Measurements from ENCODE around the gene TXNL4B.

Gene TXNL4B

DNA sequence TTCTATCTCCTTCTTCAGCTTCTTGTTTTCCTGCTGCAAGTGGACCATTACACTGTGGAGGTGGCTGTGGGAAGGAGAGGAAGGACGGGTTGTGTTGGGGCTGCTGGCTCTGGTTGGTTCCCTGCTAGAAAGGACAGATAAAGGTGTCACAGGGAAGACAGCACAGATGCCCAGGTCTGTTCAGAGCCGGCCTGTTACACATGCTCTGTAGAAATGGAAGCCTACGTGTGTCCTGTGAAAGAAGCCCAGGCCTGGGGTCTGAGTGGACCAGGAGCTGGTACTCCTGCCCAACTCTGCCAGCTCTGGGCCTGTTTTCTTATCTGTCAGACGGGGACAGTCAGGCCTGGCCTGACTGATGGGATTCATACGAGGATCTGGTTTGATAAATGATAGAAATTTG is 26.6 kb upstream of the TXNL4B start:
- in situ Hi-C loops (cut with HindIII; ENCODE audit: low pct_ligation_motif_present, low pct_unique_long_range_greater_than_20kb, low sequenced_read_pairs), result no loop called here

GRCh38 chr16:72113616-72113945 is 20.2 kb upstream of the TXNL4B start:
- DNase-seq, result no peak
- in situ Hi-C loops (cut with HindIII; ENCODE audit: low pct_ligation_motif_present, low pct_unique_long_range_greater_than_20kb, low sequenced_read_pairs), result no loop called here

More for the DNA sequence above, 26.6 kb upstream of the TXNL4B start:
- no peak for DNase-seq

DNA sequence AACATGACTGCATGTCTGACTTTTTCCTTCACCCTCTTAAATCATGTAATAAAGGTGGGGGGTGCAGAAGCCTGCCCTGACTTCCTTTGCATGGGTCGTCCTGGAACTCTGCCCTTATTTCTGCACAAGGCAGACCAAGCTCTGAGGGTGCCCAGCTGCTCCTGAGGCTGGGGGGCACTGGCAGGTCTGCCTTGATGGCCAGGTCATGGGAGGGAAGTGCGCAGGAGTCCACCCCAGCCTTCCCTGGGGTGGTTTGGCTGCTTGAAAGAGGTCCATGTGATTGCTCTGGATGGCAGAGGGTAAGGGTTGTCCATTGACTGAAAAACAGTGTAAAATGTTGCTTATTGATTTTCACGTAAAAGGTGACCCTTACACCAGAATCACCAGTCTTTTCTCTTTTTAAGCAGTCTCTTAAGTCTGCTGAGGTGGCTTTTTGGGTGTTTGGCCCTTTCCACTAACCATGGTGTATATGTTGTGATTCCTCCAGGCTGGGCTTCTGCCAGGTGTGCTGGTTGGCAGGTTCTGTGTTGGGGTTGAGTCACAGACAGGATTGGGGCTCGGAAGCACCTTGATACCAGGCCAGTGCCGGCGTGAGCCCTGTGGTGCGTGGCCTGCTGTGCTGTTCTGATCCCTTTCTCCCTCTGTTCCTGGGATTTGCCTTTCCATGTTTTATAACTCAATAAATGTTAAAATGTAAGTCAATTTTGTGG is 19.6 kb upstream of the TXNL4B start:
- in situ Hi-C loops (cut with HindIII; ENCODE audit: low pct_ligation_motif_present, low pct_unique_long_range_greater_than_20kb, low sequenced_read_pairs), result no loop called here
- DNase-seq, result no peak

- in situ Hi-C loops (cut with HindIII; ENCODE audit: low pct_ligation_motif_present, low pct_unique_long_range_greater_than_20kb, low sequenced_read_pairs), result no loop called here
- DNase-seq, result no peak
Measured at GRCh38 chr16:72112452-72112792, 19.0 kb upstream of the TXNL4B start.

- DNase-seq, result no peak
- in situ Hi-C loops (cut with HindIII; ENCODE audit: low pct_ligation_motif_present, low pct_unique_long_range_greater_than_20kb, low sequenced_read_pairs), result no loop called here
Measured at GRCh38 chr16:72111657-72112451, 18.4 kb upstream of the TXNL4B start.

- in situ Hi-C loops (cut with HindIII; ENCODE audit: low pct_ligation_motif_present, low pct_unique_long_range_greater_than_20kb, low sequenced_read_pairs), result no loop called here
Measured at GRCh38 chr16:72110662-72111615, 17.5 kb upstream of the TXNL4B start.

DNA sequence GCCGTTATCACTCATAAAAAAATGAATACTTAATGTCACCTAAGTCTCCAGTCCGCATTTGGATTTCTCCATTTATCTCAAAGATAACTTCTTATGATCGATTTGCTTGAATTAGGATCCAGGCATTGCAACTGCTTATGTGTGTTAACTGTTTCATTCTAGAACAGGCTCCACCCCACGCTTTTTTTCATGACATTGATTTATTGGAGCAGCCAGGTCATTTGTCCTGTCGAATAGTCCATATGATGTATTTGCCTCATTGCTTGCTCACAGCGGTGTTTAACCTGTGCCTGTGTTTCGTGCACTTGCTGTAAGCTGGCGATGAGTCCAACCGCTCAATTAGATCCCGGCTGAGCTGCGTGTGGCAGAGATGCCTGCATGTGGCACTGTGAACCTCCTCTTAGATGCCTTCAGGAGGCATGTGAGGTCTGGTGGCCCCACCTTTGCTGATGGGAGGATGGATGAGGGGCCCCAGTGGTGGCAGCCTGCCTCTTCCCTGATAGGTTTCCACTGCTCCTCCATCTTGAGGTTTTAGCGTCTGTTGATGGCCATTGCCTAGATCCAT is 16.6 kb upstream of the TXNL4B start:
- DNase-seq, result no peak
- in situ Hi-C loops (cut with HindIII; ENCODE audit: low pct_ligation_motif_present, low pct_unique_long_range_greater_than_20kb, low sequenced_read_pairs), result no loop called here

More at GRCh38 chr16:72110662-72111615, 17.5 kb upstream of the TXNL4B start:
- DNase-seq, result no peak

- in situ Hi-C loops (cut with HindIII; ENCODE audit: low pct_ligation_motif_present, low pct_unique_long_range_greater_than_20kb, low sequenced_read_pairs), result no loop called here
- DNase-seq, result no peak
Measured at GRCh38 chr16:72109300-72109699, 15.9 kb upstream of the TXNL4B start.

- in situ Hi-C loops (cut with HindIII; ENCODE audit: low pct_ligation_motif_present, low pct_unique_long_range_greater_than_20kb, low sequenced_read_pairs), result no loop called here
- no peak for DNase-seq
Measured at GRCh38 chr16:72108353-72109102, 15.1 kb upstream of the TXNL4B start.

- no peak for DNase-seq
- in situ Hi-C loops (cut with HindIII; ENCODE audit: low pct_ligation_motif_present, low pct_unique_long_range_greater_than_20kb, low sequenced_read_pairs), result no loop called here
Measured at GRCh38 chr16:72107371-72107770, 14.0 kb upstream of the TXNL4B start.

DNA sequence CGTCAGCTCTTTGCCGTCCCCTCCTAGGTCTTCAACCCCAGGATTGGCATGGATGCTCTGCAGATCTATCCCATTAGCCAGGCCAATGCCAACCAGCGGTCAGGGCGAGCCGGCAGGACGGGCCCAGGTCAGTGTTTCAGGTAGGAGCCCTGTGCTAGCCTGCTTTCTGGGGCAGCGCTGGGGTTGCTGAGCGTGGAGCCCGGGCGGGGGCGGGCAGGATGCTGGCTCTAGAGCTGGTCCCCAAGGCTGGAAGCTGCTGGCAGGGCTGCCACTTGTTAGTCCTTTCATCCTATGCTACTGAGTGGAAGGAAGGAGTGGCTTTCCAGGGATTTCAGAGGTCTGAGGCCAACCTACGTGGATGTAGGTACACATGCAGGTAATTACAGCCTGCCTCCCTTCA is 12.6 kb upstream of the TXNL4B start:
- in situ Hi-C loops (cut with HindIII; ENCODE audit: low pct_ligation_motif_present, low pct_unique_long_range_greater_than_20kb, low sequenced_read_pairs), result no loop called here
- no peak for DNase-seq

GRCh38 chr16:72104905-72105304 is 11.5 kb upstream of the TXNL4B start:
- in situ Hi-C loops (cut with HindIII; ENCODE audit: low pct_ligation_motif_present, low pct_unique_long_range_greater_than_20kb, low sequenced_read_pairs), result no loop called here
- no peak for DNase-seq

DNA sequence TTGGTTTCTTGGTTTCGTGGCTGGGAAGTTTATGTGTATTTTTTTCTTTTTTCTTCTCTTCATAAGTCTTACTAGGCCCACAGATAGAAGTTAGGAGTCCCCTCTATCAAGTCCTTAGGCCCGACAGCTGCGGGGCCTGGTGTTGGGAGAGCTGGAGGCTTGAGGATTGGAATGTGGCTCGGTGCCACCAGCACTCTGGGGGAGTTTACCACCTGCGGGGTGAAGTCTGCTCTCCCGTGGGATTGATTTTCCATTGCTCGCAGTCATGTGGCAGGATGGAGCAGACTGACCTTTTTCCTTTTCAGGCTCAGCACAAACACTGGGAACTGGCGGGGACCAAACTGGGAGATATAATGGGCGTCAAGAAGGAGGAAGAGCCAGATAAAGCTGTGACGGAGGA is 7.8 kb upstream of the TXNL4B start:
- in situ Hi-C loops (cut with HindIII; ENCODE audit: low pct_ligation_motif_present, low pct_unique_long_range_greater_than_20kb, low sequenced_read_pairs), result no loop called here
- no peak for DNase-seq

DNA sequence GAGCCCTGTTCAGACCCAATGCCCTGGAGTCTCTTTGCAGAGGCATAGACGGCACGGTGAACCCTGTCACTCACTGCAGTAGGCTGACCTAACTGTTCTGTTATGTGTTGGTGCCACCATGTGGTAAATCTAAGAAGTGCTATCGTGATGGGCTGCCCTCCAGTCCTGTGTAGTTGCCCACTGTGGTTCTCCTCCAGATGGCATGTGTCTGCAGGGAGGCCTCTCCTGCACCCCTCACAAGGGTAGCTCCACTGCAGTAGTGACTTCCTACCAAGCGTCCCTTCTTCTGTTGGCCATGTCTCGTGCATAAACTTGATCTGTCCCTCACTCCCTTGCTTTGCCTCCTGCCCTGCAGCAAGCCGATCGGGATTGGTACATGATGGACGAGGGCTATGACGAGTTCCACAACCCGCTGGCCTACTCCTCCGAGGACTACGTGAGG is 6.0 kb upstream of the TXNL4B start:
- peak; percentile 77 for DNase-seq
- in situ Hi-C loops (cut with HindIII; ENCODE audit: low pct_ligation_motif_present, low pct_unique_long_range_greater_than_20kb, low sequenced_read_pairs), result no loop called here

DNA sequence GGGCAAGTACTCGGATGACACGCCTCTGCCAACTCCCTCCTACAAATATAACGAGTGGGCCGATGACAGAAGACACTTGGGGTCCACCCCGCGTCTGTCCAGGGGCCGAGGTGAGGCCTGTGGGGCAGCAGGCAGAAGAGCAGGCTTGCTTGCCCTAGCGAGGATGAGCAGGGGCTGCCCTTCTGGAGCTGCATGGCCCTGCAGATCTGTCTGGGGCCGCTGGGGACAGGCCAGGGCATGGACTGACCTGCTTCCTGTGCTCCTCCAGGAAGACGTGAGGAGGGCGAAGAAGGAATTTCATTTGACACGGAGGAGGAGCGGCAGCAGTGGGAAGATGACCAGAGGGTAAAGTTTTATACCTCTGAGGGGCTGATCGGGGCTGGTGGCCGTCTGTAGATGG is 5.5 kb upstream of the TXNL4B start:
- in situ Hi-C loops (cut with HindIII; ENCODE audit: low pct_ligation_motif_present, low pct_unique_long_range_greater_than_20kb, low sequenced_read_pairs), result no loop called here
- DNase-seq, result no peak

GRCh38 chr16:72094266-72094610 is 818 bp upstream of the TXNL4B start:
- in situ Hi-C loops (cut with HindIII; ENCODE audit: low pct_ligation_motif_present, low pct_unique_long_range_greater_than_20kb, low sequenced_read_pairs), result no loop called here
- DNase-seq, result peak; percentile 25

DNA sequence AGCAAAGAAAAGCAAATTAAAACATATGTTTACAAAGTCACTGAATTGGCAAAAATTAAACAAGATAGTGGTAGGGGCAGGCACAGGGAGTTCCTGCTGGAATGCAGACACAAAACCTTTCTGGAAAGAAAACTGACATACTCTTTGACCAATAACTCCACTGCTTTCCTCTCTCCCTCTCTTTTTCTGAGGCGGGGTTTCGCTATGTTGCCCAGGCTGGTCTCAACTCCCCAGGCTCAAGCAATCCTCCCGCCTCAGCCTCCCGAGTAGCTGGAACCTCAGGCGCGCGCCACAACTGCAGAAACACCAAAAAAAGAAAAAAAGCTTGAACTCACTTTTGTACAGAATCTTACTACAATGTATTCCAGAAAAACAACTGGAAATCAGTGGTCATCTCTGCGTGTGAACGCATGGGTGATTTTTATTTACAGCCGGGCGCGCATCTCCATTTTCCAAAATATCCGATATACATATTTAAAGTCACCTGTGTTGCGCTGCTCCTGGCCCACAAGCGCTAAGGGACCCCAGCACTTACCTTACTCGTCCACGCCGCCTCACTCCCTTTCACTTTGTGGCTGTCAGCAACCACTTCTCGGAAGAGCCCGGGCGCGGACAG is 480 bp downstream of the TXNL4B start:
- peak; percentile 75 for DNase-seq
- in situ Hi-C loops (cut with HindIII; ENCODE audit: low pct_ligation_motif_present, low pct_unique_long_range_greater_than_20kb, low sequenced_read_pairs), result no loop called here

DNA sequence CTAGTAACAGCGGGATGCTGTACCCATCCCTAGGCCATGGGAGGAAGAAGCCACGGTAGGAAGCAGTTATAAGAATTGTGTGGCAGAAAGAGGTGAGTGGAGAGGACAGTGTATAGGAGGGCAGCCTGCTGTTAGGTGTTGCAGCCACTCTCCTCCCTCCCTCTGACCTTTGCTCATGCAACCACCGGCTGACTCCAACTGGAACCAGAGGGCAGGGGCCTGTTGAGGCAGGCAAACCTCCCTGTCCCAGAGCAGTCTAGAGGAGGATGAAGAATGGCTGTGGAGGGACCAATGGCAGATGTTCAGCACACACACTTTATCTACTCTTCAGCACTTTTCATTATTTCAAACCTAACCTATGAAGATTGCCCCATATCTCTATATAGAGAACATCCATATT is 2.2 kb downstream of the TXNL4B start:
- in situ Hi-C loops (cut with HindIII; ENCODE audit: low pct_ligation_motif_present, low pct_unique_long_range_greater_than_20kb, low sequenced_read_pairs), result no loop called here
- DNase-seq, result no peak
